ENCODE measurements around the gene FAM107A.
"Not testable (repeated sequence)": the region's sequence is repeated elsewhere in the genome, so short reads cannot be mapped to it uniquely, and the experiment has no call there.

Gene FAM107A

DNA sequence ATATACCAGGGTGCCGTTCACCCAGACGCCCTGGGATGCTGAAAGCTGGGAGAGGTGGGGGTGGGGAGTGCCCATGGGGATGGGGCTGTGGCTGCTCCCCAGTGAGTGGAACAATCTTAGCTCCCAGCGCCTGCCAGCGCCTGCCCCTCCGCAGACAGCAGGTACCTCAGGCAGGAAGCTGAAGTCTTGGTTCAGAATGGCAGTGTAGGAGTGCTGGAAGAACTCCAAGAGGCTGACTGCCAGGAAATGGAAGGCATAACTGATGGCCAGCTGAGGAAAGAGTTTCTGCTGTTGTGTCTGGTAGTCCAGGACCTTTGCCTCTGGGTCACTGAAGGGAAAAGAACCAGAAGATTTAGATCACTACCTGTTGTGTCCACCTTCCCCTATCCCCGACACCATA lies 48.6 kb downstream of the FAM107A start:
- ATAC-seq: peak; percentile 66
- no peak for TF ChIP-seq ISL1 (CRISPR knock-in tag; IDR thresholded peaks at IDR 0.05)
- peak; percentile 79 for TF ChIP-seq ZFP3 (CRISPR knock-in tag; IDR thresholded peaks at IDR 0.05)

DNA sequence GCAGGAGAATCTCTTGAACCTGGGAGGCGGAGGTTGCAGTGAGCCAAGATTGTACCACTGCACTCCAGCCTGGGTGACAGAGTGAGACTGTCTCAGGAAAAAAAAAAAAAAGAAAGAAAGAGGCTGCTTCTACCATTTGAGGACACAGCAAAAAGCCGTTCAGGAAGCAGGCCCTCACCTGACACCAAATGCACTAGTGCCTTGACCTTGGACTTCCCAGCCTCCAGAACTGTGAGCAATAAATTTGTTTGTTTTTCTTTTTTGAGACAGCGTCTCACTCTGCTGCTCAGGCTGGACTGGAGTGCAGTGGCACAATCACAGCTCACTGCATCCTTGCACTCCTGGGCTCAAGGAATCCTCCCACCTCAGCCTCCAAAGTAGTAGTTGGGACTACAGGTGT lies 49.8 kb downstream of the FAM107A start:
- ATAC-seq: not testable (repeated sequence)

GRCh38 chr3:58526515-58526957 lies 50.7 kb downstream of the FAM107A start:
- TF ChIP-seq GLIS3 (CRISPR knock-in tag; IDR thresholded peaks at IDR 0.05) (no peak), ISL1 (CRISPR knock-in tag; IDR thresholded peaks at IDR 0.05) (no peak)
- ATAC-seq: peak; percentile 86

- no peak for ATAC-seq
- TF ChIP-seq ZFP3 (CRISPR knock-in tag; IDR thresholded peaks at IDR 0.05): no peak
- TF ChIP-seq PPARA (CRISPR knock-in tag; IDR thresholded peaks at IDR 0.05; ENCODE audit: borderline replicate concordance): no peak
- TF ChIP-seq, protein P1, sequence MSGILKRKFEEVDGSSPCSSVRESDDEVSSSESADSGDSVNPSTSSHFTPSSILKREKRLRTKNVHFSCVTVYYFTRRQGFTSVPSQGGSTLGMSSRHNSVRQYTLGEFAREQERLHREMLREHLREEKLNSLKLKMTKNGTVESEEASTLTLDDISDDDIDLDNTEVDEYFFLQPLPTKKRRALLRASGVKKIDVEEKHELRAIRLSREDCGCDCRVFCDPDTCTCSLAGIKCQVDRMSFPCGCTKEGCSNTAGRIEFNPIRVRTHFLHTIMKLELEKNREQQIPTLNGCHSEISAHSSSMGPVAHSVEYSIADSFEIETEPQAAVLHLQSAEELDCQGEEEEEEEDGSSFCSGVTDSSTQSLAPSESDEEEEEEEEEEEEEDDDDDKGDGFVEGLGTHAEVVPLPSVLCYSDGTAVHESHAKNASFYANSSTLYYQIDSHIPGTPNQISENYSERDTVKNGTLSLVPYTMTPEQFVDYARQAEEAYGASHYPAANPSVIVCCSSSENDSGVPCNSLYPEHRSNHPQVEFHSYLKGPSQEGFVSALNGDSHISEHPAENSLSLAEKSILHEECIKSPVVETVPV (CRISPR knock-in tag; IDR thresholded peaks at IDR 0.05): no peak
Observed at GRCh38 chr3:58524326-58524888, 52.8 kb downstream of the FAM107A start.

GRCh38 chr3:58522759-58523425 lies 54.3 kb downstream of the FAM107A start:
- TF ChIP-seq, protein P2, sequence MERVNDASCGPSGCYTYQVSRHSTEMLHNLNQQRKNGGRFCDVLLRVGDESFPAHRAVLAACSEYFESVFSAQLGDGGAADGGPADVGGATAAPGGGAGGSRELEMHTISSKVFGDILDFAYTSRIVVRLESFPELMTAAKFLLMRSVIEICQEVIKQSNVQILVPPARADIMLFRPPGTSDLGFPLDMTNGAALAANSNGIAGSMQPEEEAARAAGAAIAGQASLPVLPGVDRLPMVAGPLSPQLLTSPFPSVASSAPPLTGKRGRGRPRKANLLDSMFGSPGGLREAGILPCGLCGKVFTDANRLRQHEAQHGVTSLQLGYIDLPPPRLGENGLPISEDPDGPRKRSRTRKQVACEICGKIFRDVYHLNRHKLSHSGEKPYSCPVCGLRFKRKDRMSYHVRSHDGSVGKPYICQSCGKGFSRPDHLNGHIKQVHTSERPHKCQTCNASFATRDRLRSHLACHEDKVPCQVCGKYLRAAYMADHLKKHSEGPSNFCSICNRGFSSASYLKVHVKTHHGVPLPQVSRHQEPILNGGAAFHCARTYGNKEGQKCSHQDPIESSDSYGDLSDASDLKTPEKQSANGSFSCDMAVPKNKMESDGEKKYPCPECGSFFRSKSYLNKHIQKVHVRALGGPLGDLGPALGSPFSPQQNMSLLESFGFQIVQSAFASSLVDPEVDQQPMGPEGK (CRISPR knock-in tag; IDR thresholded peaks at IDR 0.05; ENCODE audit: borderline replicate concordance): no peak
- TF ChIP-seq PPARA (CRISPR knock-in tag; IDR thresholded peaks at IDR 0.05; ENCODE audit: borderline replicate concordance) (no peak), ESRRG (CRISPR knock-in tag; IDR thresholded peaks at IDR 0.05) (no peak), ZNF70 (CRISPR knock-in tag; IDR thresholded peaks at IDR 0.05) (no peak)
- ATAC-seq: no peak

DNA sequence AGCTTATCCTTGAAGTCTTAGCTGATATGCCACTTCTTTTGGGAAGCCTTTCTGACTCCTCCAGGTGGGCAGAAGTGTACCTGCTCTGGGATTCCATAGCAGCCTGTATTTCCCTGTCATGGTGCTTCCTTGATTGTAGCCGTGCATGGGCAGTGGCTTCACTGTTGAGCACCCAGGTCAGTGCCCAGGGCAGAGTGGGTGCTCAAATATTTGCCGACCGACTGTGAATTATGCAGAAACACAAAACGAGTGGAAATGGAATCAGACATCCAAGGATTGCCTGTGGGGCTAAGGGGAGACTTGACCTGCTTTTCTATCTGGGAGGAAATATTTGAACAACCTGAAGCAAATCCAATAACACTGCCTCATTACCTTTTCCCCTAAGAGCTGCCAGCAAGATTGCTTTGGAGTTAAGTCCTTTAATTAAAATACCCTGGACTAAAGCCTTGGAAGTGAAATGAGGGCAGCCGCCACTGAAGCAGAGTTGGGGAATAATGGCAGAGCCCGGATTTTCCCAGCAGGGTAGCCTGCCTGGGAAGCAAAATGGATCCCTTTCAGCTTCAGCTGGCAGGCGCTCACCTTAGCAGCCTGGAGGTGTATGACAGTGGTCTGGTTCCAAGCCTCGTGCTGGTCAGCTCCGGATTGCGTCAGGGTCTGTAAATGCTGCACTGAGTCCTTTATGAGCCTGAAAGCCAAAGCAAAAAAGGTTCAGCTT lies 55.1 kb downstream of the FAM107A start:
- TF ChIP-seq TOX (CRISPR knock-in tag; IDR thresholded peaks at IDR 0.05; ENCODE audit: borderline replicate concordance) (no peak), PPARA (CRISPR knock-in tag; IDR thresholded peaks at IDR 0.05; ENCODE audit: borderline replicate concordance) (no peak), GLIS3 (CRISPR knock-in tag; IDR thresholded peaks at IDR 0.05) (no peak), ESRRG (CRISPR knock-in tag; IDR thresholded peaks at IDR 0.05) (no peak), TCF4 (CRISPR knock-in tag; IDR thresholded peaks at IDR 0.05; ENCODE audit: borderline replicate concordance) (no peak), RARB (CRISPR knock-in tag; IDR thresholded peaks at IDR 0.05) (no peak), ZNF70 (CRISPR knock-in tag; IDR thresholded peaks at IDR 0.05) (no peak)
- TF ChIP-seq, protein P3, sequence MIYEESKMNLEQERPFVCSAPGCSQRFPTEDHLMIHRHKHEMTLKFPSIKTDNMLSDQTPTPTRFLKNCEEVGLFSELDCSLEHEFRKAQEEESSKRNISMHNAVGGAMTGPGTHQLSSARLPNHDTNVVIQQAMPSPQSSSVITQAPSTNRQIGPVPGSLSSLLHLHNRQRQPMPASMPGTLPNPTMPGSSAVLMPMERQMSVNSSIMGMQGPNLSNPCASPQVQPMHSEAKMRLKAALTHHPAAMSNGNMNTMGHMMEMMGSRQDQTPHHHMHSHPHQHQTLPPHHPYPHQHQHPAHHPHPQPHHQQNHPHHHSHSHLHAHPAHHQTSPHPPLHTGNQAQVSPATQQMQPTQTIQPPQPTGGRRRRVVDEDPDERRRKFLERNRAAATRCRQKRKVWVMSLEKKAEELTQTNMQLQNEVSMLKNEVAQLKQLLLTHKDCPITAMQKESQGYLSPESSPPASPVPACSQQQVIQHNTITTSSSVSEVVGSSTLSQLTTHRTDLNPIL (CRISPR knock-in tag; IDR thresholded peaks at IDR 0.05; ENCODE audit: low read depth): no peak
- no peak for ATAC-seq

GRCh38 chr3:58521336-58521670 lies 55.9 kb downstream of the FAM107A start:
- no peak for ATAC-seq
- no peak for TF ChIP-seq ZFP3 (CRISPR knock-in tag; IDR thresholded peaks at IDR 0.05)
- TF ChIP-seq, protein P2 (CRISPR knock-in tag; IDR thresholded peaks at IDR 0.05; ENCODE audit: borderline replicate concordance): no peak
- no peak for TF ChIP-seq ZFP30 (CRISPR knock-in tag; IDR thresholded peaks at IDR 0.05)
- TF ChIP-seq BACH2 (CRISPR knock-in tag; IDR thresholded peaks at IDR 0.05; ENCODE audit: borderline replicate concordance): no peak
- TF ChIP-seq TOX (CRISPR knock-in tag; IDR thresholded peaks at IDR 0.05; ENCODE audit: borderline replicate concordance): no peak
- TF ChIP-seq, protein P3 (CRISPR knock-in tag; IDR thresholded peaks at IDR 0.05; ENCODE audit: low read depth): no peak
- TF ChIP-seq POU6F1 (CRISPR knock-in tag; IDR thresholded peaks at IDR 0.05; ENCODE audit: borderline replicate concordance, low read depth): no peak
- TF ChIP-seq OSR1 (CRISPR knock-in tag; IDR thresholded peaks at IDR 0.05): no peak
- no peak for TF ChIP-seq GLIS3 (CRISPR knock-in tag; IDR thresholded peaks at IDR 0.05)
- no peak for TF ChIP-seq ZNF70 (CRISPR knock-in tag; IDR thresholded peaks at IDR 0.05)
- TF ChIP-seq SNAI2 (CRISPR knock-in tag; IDR thresholded peaks at IDR 0.05): no peak
- TF ChIP-seq ESRRG (CRISPR knock-in tag; IDR thresholded peaks at IDR 0.05): no peak
- no peak for TF ChIP-seq ARNTL (CRISPR knock-in tag; IDR thresholded peaks at IDR 0.05; ENCODE audit: borderline replicate concordance, low read depth)

Measured in SK-N-SH treated with all-trans-retinoic acid at 6 μM for 48 hours (cell line).